Hepatocyte (in vitro differentiated cells): ENCODE data around the gene CARMIL1. TPM values are rescaled to one million over a fixed set of nuclear protein-coding genes. Genes with fewer than 3 reads are reported as not detected.

ENCODE experiments used
- DNase-seq: peaks from one replicate; pipeline ENCODE4 v3.0.0-alpha.2; 2016; ENCODE audit warnings: low spot score
- H2AFZ ChIP-seq: fragments of 200-600 bp; sonication (generic); 2 replicates; pipeline ENCODE4 v1.6.0; 2016; ENCODE audit warnings: antibody characterized with exemption, mild to moderate bottlenecking
- H3K27ac ChIP-seq: fragments of 200-600 bp; sonication (generic); 2 replicates; pipeline ENCODE4 v1.5.1; 2016; ENCODE audit warnings: mild to moderate bottlenecking
- H3K27me3 ChIP-seq: fragments of 200-600 bp; sonication (generic); 2 replicates; pipeline ENCODE4 v1.6.1; 2016
- H3K36me3 ChIP-seq: fragments of 200-600 bp; sonication (generic); replicated peaks from 2 replicates; pipeline ENCODE4 v1.5.1; 2016; ENCODE audit warnings: low read depth; ENCODE audit not compliant: insufficient read depth
- H3K4me1 ChIP-seq: fragments of 200-600 bp; sonication (generic); 2 replicates; pipeline ENCODE4 v1.5.1; 2016; ENCODE audit warnings: mild to moderate bottlenecking, moderate library complexity; ENCODE audit not compliant: insufficient read depth
- H3K4me2 ChIP-seq: fragments of 200-600 bp; sonication (generic); 2 replicates; pipeline ENCODE4 v1.6.0; 2016
- H3K4me3 ChIP-seq: fragments of 200-600 bp; sonication (generic); 2 replicates; pipeline ENCODE4 v1.5.1; 2016; ENCODE audit warnings: mild to moderate bottlenecking
- H3K79me2 ChIP-seq: fragments of 200-600 bp; sonication (generic); 2 replicates; pipeline ENCODE4 v1.6.0; 2017; ENCODE audit warnings: mild to moderate bottlenecking
- H3K9me2 ChIP-seq: fragments of 200-600 bp; sonication (generic); replicated peaks from 2 replicates; pipeline ENCODE4 v1.6.0; 2017; ENCODE audit warnings: mild to moderate bottlenecking; ENCODE audit not compliant: insufficient read depth
- H3K9me3 ChIP-seq: fragments of 200-600 bp; sonication (generic); 2 replicates; pipeline ENCODE4 v1.5.1; 2016; ENCODE audit warnings: low read depth, mild to moderate bottlenecking
- H4K20me1 ChIP-seq: fragments of 200-600 bp; sonication (generic); 2 replicates; pipeline ENCODE4 v1.6.0; 2016; ENCODE audit warnings: mild to moderate bottlenecking; ENCODE audit not compliant: insufficient read depth, poor library complexity, severe bottlenecking
- CTCF ChIP-seq: fragments of 200-600 bp; sonication (generic); IDR thresholded peaks from 2 replicates; pipeline ENCODE4 v1.5.1; 2016; ENCODE audit warnings: antibody characterized with exemption, mild to moderate bottlenecking; ENCODE audit not compliant: poor library complexity
- EZH2 ChIP-seq: fragments of 200-600 bp; sonication (generic); IDR thresholded peaks from 2 replicates; pipeline ENCODE4 v1.6.1; 2016; ENCODE audit warnings: antibody characterized with exemption, mild to moderate bottlenecking, borderline replicate concordance
- EZH2phosphoT487 ChIP-seq: fragments of 200-600 bp; sonication (generic); IDR thresholded peaks from one replicate; pipeline ENCODE4 v1.6.1; 2018; ENCODE audit warnings: antibody characterized with exemption, mild to moderate bottlenecking, low read depth, moderate library complexity; ENCODE audit not compliant: unreplicated experiment, severe bottlenecking
- WGBS: methylation state at CpG from one replicate; pipeline ENCODE4 v1.1.6; 2016; ENCODE audit warnings: low lambda C conversion rate; ENCODE audit errors: missing lambda C conversion rate; 5-methylcytosine and 5-hydroxymethylcytosine counted together
- polyA plus RNA-seq: library from polyadenylated mRNA; unstranded; fragments of >200 nt; fragmentation: Nextera tagmentation; extraction: Ambion mirVana; gene quantifications from 2 replicates; pipeline ENCODE4 v1.2.1, GENCODE V29; 2016
- total RNA-seq: library from RNA; depleted of rRNA; stranded (reverse); fragments of >200 nt; gene quantifications from 2 replicates; pipeline ENCODE4 v1.2.3, GENCODE V29; 2014

CARMIL1 gene
- total and polyA plus RNA-seq, 2 experiments from 2014 or later, result 19.5 to 40.6 TPM

- Histone ChIP-seq H3K9me3 (no peaks in the 10 kb centered on the region), H3K79me2 (no peaks in the 10 kb centered on the region), H3K27ac (peak overlapping the region; percentile 70), H3K4me1 (peaks cover 15% of the 10 kb centered on the region), H3K27me3 (no peaks in the 10 kb centered on the region), H4K20me1 (no peaks in the 10 kb centered on the region), H2AFZ (no peak overlapping the region), H3K36me3 (no peaks in the 10 kb centered on the region), H3K4me3 (no peak overlapping the region), H3K4me2 (no peak overlapping the region), H3K9me2 (no peaks in the 10 kb centered on the region)
- WGBS, result 51% methylated on average over 4 of the region's 4 CpGs
- TF ChIP-seq EZH2phosphoT487 (no peak), CTCF (no peak), EZH2 (no peak)
- no peak for DNase-seq
Measured at GRCh38 chr6:25659633-25660368, 380.6 kb downstream of the CARMIL1 start.

DNA sequence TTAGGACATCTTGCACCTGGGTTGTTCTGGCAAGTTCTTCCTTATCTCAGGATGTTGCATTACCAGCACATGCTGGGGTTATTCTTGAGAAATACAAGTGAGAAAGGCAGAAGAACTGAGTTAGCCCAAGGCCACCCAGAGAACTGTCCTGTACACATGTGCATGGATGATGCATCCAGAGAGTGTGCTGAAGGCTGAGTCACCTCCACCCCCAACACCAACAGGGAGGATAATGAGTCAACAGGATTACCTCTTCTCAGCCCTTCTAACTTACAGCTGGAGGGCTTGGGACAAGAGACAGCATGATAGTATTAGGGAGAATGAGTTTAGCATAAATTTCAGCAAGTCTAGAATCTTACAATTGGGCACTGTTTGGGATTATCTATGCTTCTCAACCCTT lies 381.3 kb downstream of the CARMIL1 start:
- DNase-seq, result peak; percentile 74

DNA sequence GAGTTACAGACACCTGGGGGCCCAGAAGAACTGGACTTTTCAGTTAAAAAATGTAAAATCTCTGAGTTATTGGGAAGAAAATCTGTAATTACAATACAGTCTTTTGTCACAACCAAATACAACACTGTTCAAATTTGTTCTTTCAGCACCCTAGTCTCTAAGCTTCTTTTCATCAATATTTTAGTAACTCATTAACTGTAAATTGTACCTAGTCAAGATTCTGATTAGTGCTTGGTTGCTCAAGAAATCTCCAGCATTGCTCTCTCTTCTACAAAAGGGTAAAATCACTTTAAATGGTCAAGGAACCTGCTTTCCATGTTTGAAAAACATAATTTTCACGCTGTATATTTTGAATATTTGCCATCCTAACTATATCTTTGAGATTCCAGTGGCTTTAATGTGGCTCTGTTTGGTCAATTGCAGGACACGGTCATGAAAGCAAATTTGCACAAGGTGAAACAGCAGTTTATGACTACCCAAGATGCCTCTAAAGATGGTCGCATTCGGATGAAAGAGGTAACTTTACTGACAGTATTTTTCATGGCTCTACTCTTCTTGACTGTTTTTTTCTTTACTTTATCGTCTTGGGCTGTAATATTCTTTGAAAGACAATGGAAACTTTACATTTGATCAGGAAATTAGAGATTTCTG lies 382.1 kb downstream of the CARMIL1 start:
- Histone ChIP-seq H3K27ac (peak overlapping the region; percentile 65), H3K4me1 (peaks cover 15% of the 10 kb centered on the region), H3K27me3 (no peaks in the 10 kb centered on the region)

More for the DNA sequence above, 381.3 kb downstream of the CARMIL1 start:
- Histone ChIP-seq H3K4me3 (no peak overlapping the region), H3K27ac (peak overlapping the region; percentile 70), H2AFZ (no peak overlapping the region), H3K79me2 (no peaks in the 10 kb centered on the region), H3K4me2 (peak overlapping the region; percentile 66), H3K9me3 (no peaks in the 10 kb centered on the region), H3K4me1 (peaks cover 15% of the 10 kb centered on the region), H3K27me3 (no peaks in the 10 kb centered on the region), H3K36me3 (no peaks in the 10 kb centered on the region), H4K20me1 (no peaks in the 10 kb centered on the region), H3K9me2 (no peaks in the 10 kb centered on the region)
- TF ChIP-seq EZH2phosphoT487 (no peak), CTCF (no peak), EZH2 (no peak)

More for the DNA sequence above, 382.1 kb downstream of the CARMIL1 start:
- Histone ChIP-seq H2AFZ (no peak overlapping the region), H3K4me2 (peak overlapping the region; percentile 66), H3K4me3 (no peak overlapping the region), H3K9me3 (no peaks in the 10 kb centered on the region), H3K79me2 (no peaks in the 10 kb centered on the region), H4K20me1 (no peaks in the 10 kb centered on the region), H3K36me3 (no peaks in the 10 kb centered on the region), H3K9me2 (no peaks in the 10 kb centered on the region)
- no peak for DNase-seq
- WGBS, result 55% methylated on average over 5 of the region's 5 CpGs
- TF ChIP-seq CTCF (no peak), EZH2phosphoT487 (no peak), EZH2 (no peak)
